IPS-20b (cell line): ENCODE data around the gene LRRC3B.

ENCODE experiments used
- H3K27ac ChIP-seq: one replicate; pipeline ENCODE4 v1.5.1; 2013; ENCODE audit warnings: low read length
- H3K27me3 ChIP-seq: 2 replicates; pipeline ENCODE4 v1.6.1; 2013; ENCODE audit warnings: mild to moderate bottlenecking, low read length, inconsistent platforms; ENCODE audit not compliant: insufficient read depth
- H3K36me3 ChIP-seq: 2 replicates; pipeline ENCODE4 v1.6.1; 2013; ENCODE audit warnings: low read depth, mild to moderate bottlenecking, inconsistent platforms, low read length, moderate library complexity; ENCODE audit not compliant: insufficient read depth
- H3K4me1 ChIP-seq: 2 replicates; pipeline ENCODE4 v1.6.1; 2013; ENCODE audit warnings: mild to moderate bottlenecking, control low read depth, inconsistent platforms, low read length, moderate library complexity; ENCODE audit not compliant: insufficient read depth
- H3K4me3 ChIP-seq: 2 replicates; pipeline ENCODE4 v1.5.1; 2013; ENCODE audit warnings: mild to moderate bottlenecking, low read length, inconsistent platforms
- H3K9ac ChIP-seq: 2 replicates; pipeline ENCODE4 v1.6.1; 2013; ENCODE audit warnings: low read depth, mild to moderate bottlenecking, inconsistent platforms, low read length, moderate library complexity
- H3K9me3 ChIP-seq: 2 replicates; pipeline ENCODE4 v1.6.1; 2013; ENCODE audit warnings: mild to moderate bottlenecking, low read depth, low read length, inconsistent platforms; ENCODE audit not compliant: insufficient read depth

The LRRC3B gene

GRCh38 chr3:26715431-26715830 is 92.9 kb downstream of the LRRC3B start:
- H3K27me3 ChIP-seq = no peaks in the 10 kb centered on the region
- H3K27ac ChIP-seq = no peak overlapping the region
- H3K9me3 ChIP-seq = peaks cover 5% of the 10 kb centered on the region; the same call in 1 of the 2 replicates
- H3K4me1 ChIP-seq = no peaks in the 10 kb centered on the region
- no peak overlapping the region for H3K9ac ChIP-seq
- H3K36me3 ChIP-seq = no peaks in the 10 kb centered on the region
- H3K4me3 ChIP-seq = no peak overlapping the region

GRCh38 chr3:26718315-26718714 is 95.7 kb downstream of the LRRC3B start:
- H3K4me3 ChIP-seq = no peak overlapping the region
- no peaks in the 10 kb centered on the region for H3K27me3 ChIP-seq
- H3K36me3 ChIP-seq = no peaks in the 10 kb centered on the region
- no peak overlapping the region for H3K9ac ChIP-seq
- H3K9me3 ChIP-seq = peaks cover 5% of the 10 kb centered on the region; the same call in 1 of the 2 replicates
- H3K4me1 ChIP-seq = no peaks in the 10 kb centered on the region
- H3K27ac ChIP-seq = no peak overlapping the region

- Histone ChIP-seq H3K9ac (no peak overlapping the region), H3K4me3 (no peak overlapping the region), H3K4me1 (no peaks in the 10 kb centered on the region), H3K27ac (no peak overlapping the region), H3K9me3 (peaks cover 5% of the 10 kb centered on the region; the same call in 1 of the 2 replicates), H3K27me3 (no peaks in the 10 kb centered on the region), H3K36me3 (no peaks in the 10 kb centered on the region)
Observed at GRCh38 chr3:26719134-26719533, 96.6 kb downstream of the LRRC3B start.

- Histone ChIP-seq H3K9ac (no peak overlapping the region), H3K27me3 (no peaks in the 10 kb centered on the region), H3K9me3 (peaks cover 4% of the 10 kb centered on the region; the same call in 1 of the 2 replicates), H3K36me3 (no peaks in the 10 kb centered on the region), H3K27ac (no peak overlapping the region), H3K4me1 (peaks cover 8% of the 10 kb centered on the region; the same call in 1 of the 2 replicates), H3K4me3 (no peak overlapping the region)
Observed at GRCh38 chr3:26721047-26721446, 98.5 kb downstream of the LRRC3B start.

GRCh38 chr3:26731843-26732242 is 109.3 kb downstream of the LRRC3B start:
- H3K4me3 ChIP-seq = no peak overlapping the region
- H3K27me3 ChIP-seq = no peaks in the 10 kb centered on the region
- H3K4me1 ChIP-seq = no peaks in the 10 kb centered on the region
- H3K27ac ChIP-seq = no peak overlapping the region
- H3K9me3 ChIP-seq = no peaks in the 10 kb centered on the region
- no peaks in the 10 kb centered on the region for H3K36me3 ChIP-seq
- no peak overlapping the region for H3K9ac ChIP-seq

- Histone ChIP-seq H3K27ac (no peak overlapping the region), H3K36me3 (no peaks in the 10 kb centered on the region), H3K27me3 (no peaks in the 10 kb centered on the region), H3K9ac (no peak overlapping the region), H3K4me1 (no peaks in the 10 kb centered on the region), H3K4me3 (no peak overlapping the region), H3K9me3 (no peaks in the 10 kb centered on the region)
Observed at GRCh38 chr3:26750263-26750662, 127.7 kb downstream of the LRRC3B start.

GRCh38 chr3:26752466-26752865 is 129.9 kb downstream of the LRRC3B start:
- no peaks in the 10 kb centered on the region for H3K9me3 ChIP-seq
- no peak overlapping the region for H3K9ac ChIP-seq
- no peaks in the 10 kb centered on the region for H3K27me3 ChIP-seq
- H3K36me3 ChIP-seq = no peaks in the 10 kb centered on the region
- H3K4me3 ChIP-seq = no peak overlapping the region
- no peak overlapping the region for H3K27ac ChIP-seq
- no peaks in the 10 kb centered on the region for H3K4me1 ChIP-seq

- H3K9me3 ChIP-seq = no peaks in the 10 kb centered on the region
- no peaks in the 10 kb centered on the region for H3K36me3 ChIP-seq
- H3K9ac ChIP-seq = no peak overlapping the region
- no peak overlapping the region for H3K27ac ChIP-seq
- no peaks in the 10 kb centered on the region for H3K4me1 ChIP-seq
- no peak overlapping the region for H3K4me3 ChIP-seq
- no peaks in the 10 kb centered on the region for H3K27me3 ChIP-seq
Observed at GRCh38 chr3:26753095-26753494, 130.5 kb downstream of the LRRC3B start.

GRCh38 chr3:26757978-26758377 is 135.4 kb downstream of the LRRC3B start:
- Histone ChIP-seq H3K27ac (no peak overlapping the region), H3K9ac (no peak overlapping the region), H3K27me3 (no peaks in the 10 kb centered on the region), H3K9me3 (no peaks in the 10 kb centered on the region), H3K4me1 (no peaks in the 10 kb centered on the region), H3K4me3 (no peak overlapping the region), H3K36me3 (no peaks in the 10 kb centered on the region)
